GM18519 (cell line): ENCODE data around the gene NHS.

ENCODE experiments used
- ATAC-seq: cut with Tn5 transposase; IDR thresholded peaks from one replicate; pipeline ENCODE4 v1.9.1; 2021; ENCODE audit warnings: mild to moderate bottlenecking, moderate library complexity; ENCODE audit not compliant: unreplicated experiment, low FRiP score

Gene NHS

GRCh38 chrX:17706676-17707075 is 331.7 kb downstream of the NHS start:
- no peak for ATAC-seq

GRCh38 chrX:17707731-17708130 is 332.7 kb downstream of the NHS start:
- ATAC-seq, result no peak

- no peak for ATAC-seq
Observed at GRCh38 chrX:17710871-17711301, 335.9 kb downstream of the NHS start.

- no peak for ATAC-seq
Observed at GRCh38 chrX:17713288-17713687, 338.3 kb downstream of the NHS start.

GRCh38 chrX:17718649-17719165 is 343.7 kb downstream of the NHS start:
- ATAC-seq, result no peak

- ATAC-seq, result no peak
Observed at GRCh38 chrX:17719711-17720110, 344.7 kb downstream of the NHS start.

GRCh38 chrX:17721715-17722114 is 346.7 kb downstream of the NHS start:
- ATAC-seq, result no peak

- no peak for ATAC-seq
Observed at GRCh38 chrX:17725181-17725580, 350.2 kb downstream of the NHS start.

- ATAC-seq, result no peak
Observed at GRCh38 chrX:17732138-17732783, 357.3 kb downstream of the NHS start.

GRCh38 chrX:17735406-17735805 is 360.4 kb downstream of the NHS start:
- no peak for ATAC-seq

GRCh38 chrX:17736478-17736855 is 361.5 kb downstream of the NHS start:
- ATAC-seq, result no peak

GRCh38 chrX:17736856-17737709 is 362.1 kb downstream of the NHS start, which contains the start of gene SCML1:
Gene SCML1, plus strand, starts transcription at chrX:17737493. Its CDS starts 6,694 bp downstream, at chrX:17744187.
- ATAC-seq, result peak; percentile 73

GRCh38 chrX:17737710-17737985 is 362.6 kb downstream of the NHS start:
- ATAC-seq, result no peak

- ATAC-seq, result no peak
Observed at GRCh38 chrX:17737986-17738713, 363.1 kb downstream of the NHS start.

- ATAC-seq, result no peak
Observed at GRCh38 chrX:17738737-17739535, 363.9 kb downstream of the NHS start.

GRCh38 chrX:17740137-17741122 is 365.4 kb downstream of the NHS start:
- no peak for ATAC-seq

GRCh38 chrX:17741123-17741511 is 366.1 kb downstream of the NHS start:
- ATAC-seq, result no peak

- no peak for ATAC-seq
Observed at GRCh38 chrX:17743913-17744312, 368.9 kb downstream of the NHS start.

- ATAC-seq, result no peak
Observed at GRCh38 chrX:17744896-17745523, 370.0 kb downstream of the NHS start.
